T47D (cell line): ENCODE data around the gene NMNAT2.

Experiments used
- DNase-seq, 2 experiments: peaks; one replicate each; pipeline versions ENCODE4 v3.0.0 to v3.0.0-alpha.2; 2011 to 2012; ENCODE audit warnings: low read depth in 1 of 2, low spot score in 1 of 2
- JUND ChIP-seq: IDR thresholded peaks from 2 replicates; pipeline ENCODE4 v1.6.1; 2012; ENCODE audit warnings: low read depth
- in situ Hi-C: cut with HindIII; loops from 2 replicates; pipeline ENCODE4 v1.10.0; 2016; ENCODE audit warnings: low sequenced_read_pairs, low pct_unique_long_range_greater_than_20kb

Gene NMNAT2

DNA sequence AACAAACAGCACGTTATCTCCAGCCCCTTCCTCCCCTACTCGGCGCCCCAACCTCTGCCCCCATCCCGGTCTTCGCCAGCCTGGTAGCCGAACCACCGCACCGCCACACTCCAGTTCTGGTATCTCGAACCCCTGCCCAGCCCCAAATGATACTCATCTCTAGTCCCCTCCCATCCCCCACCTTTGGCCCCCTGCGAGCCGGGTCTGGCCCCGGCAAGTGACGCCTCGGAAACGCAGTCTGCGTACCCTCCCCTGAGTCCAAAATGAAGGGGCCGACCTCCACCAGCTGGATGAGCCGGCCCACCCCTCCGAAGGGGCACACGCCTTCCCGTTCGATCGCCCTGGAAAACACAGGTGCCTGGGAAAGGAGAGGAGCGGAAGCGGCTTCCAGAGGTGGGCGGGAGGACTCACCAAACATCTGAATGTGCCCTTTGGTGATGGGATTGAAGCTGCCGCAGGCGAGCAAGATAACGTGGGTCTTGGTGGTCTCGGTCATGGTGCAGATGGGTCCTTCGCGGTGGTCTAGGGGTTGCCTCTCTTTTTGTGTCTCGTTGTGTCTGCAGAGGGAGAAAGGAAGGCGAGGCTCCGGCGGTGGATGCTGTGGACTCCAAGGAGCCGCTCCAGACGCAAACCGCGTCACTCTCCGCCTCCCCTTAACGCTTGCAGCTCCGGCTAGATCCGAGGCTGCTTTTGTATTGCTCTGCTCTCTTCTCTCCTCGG lies at the start of gene NMNAT2:
Gene NMNAT2 (minus strand): TSS at position 609 of the 720 bp plus-strand sequence. CDS start 113 bp downstream, at position 496.
- DNase-seq = peak; percentile 49 to 55
- no peak for TF ChIP-seq JUND
- in situ Hi-C loops = no loop called here

DNA sequence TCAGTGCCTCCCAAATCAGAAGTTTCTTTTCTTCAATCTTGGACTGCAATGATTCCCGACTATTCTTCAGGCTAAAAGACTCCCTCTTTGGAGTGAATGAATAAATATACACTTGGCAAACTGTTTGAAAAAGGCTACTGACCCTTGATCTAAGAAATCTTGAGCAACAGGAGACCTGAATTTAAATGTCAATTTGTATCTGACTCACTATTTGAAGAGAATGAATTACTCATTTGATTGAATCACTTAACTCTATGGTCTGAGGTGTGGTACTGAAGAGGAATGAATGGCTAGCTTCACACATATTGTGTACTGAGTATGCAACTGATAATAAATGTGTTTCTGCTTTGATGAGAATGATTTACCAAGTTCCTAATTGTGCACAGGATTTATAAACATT lies 49.5 kb upstream of the NMNAT2 start:
- DNase-seq = no peak
- no peak for TF ChIP-seq JUND
- in situ Hi-C loops = no loop called here

DNA sequence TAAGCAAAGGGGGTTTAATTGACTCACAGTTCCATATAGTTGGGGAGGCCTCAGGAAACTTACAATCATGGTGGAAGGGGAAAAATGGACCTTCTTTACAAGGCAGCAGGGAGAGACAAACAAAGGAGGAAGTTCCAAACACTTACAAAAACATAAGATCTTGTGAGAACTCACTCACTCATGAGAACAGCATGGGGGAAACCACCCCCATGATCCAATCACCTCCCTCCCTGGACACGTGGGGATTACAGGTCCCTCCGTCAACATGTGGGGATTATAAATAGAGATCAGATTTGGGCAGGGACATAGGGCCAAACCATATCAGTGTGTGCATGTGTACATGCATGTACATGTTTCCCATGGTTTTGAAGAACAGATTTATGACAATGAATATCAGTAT lies 48.6 kb upstream of the NMNAT2 start:
- in situ Hi-C loops = no loop called here
- TF ChIP-seq JUND = no peak
- DNase-seq = no peak

DNA sequence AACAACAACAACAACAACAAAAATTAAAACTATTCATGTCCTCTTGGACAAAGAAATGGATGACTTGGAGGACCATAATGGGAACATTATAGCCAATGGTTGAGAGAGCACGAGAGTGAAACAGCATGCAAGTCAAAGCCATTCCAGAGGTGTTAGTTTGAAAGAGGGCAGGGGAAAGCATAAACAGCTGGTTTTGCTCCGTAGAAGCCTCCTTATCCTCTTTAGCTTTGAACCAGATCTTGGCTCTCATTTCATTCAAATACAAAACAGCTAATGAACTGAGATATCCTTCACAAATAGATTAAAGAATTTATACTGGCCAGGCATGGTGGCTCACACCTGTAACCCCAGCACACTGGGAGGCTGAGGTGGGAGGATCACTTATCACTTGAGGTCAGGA lies 45.4 kb upstream of the NMNAT2 start:
- no peak for DNase-seq
- in situ Hi-C loops = no loop called here
- TF ChIP-seq JUND = no peak

DNA sequence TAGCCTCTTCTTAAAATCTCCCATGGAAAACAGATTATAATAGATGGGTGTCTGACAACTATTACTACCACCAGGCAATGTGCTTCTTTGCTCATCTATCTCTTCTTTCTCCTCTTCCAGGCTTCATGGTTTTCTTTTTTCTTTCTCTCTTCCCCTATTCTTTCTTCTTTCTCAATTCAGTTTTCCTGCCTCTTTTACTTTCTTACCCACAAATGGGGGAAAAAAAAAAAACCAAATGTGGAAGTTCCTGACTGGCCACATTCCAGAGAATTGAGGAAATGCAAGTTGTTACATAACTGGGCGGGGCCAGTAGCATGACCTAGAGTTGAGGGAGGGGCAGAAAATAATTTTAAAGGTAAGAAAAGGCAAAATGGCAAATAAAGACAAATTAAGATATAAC lies 43.2 kb upstream of the NMNAT2 start:
- peak; percentile 47; the same call in 1 of the 2 replicates for TF ChIP-seq JUND
- in situ Hi-C loops = no loop called here
- peak in 1 of 2 experiments; percentile 93 for DNase-seq

DNA sequence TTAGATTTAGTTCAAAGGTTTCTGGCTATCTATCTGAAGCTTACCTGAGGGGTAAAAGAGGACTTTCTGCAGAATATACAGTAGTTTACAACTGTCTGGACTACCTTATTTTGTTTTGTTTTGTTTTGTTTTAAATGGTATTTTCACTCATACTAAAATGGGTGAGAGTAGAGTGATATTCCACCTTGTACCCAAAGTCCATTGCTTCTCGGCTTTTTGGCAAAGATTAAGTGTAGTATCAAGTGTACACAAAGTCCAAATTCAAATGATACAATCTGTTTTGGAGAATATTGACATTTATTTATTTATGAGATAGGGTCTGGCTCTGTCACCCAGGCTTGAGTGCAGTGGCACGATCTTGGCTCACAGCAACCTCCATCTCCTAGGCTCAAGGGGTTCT lies 42.4 kb upstream of the NMNAT2 start:
- no peak for DNase-seq
- no peak for TF ChIP-seq JUND
- in situ Hi-C loops = no loop called here

DNA sequence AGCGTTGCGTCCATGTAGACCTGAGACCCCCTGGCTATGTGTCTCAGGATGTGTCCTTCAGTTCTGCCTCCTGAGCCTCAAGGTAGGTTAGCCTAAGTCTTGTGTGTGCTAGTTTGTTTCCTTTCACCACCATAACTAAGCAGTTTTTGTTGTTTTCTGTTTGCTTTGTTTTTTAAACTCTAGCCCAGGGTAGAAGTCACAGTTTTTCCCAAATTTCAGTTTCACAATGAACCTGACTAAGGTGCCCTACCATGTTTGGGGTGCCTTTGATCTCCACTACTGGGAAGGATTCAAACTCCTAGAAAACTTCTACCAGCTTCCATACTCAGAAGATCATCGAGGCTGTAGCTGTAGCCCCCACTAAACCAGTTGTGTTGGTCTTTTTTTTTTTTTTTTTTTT lies 39.3 kb upstream of the NMNAT2 start:
- DNase-seq = no peak

DNA sequence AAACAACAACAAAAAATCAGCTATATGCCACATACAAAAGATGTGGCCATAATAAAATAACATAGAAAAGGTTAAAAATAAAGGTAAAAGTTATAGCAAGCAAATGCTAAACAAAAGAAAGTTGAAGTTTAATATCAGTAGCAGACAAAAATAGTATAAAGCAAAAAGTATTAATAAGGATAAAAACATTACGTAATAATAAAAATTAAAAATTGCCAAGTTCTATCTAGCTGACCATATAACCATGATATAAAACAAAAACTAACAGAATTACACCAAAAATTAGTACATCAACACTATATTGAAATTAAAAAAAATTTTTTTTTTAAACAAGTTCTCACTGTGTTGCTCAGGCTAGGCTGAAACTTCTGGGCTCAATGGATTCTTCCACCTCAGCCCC lies 38.6 kb upstream of the NMNAT2 start:
- in situ Hi-C loops = no loop called here
- DNase-seq = no peak
- TF ChIP-seq JUND = no peak

More for the DNA sequence above, 39.3 kb upstream of the NMNAT2 start:
- in situ Hi-C loops = no loop called here
- TF ChIP-seq JUND = no peak

DNA sequence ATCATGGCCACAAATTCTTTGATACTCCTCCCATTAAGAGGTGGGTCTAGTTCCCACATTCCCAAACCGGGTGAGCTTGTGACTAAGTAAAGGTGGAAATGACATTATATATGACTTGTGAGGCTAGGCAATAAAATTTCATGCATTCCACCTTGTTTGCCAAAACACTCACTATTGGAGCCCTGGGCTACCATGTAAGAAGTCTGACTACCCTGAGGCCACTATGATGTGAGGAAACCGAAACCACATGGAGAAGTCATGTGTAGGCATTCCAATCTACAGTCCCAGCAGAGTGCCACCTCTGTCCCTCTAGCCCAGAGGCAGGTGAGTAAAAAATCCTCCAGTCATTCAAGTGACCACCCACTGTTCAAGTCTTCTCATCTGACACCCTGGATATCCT lies 36.2 kb upstream of the NMNAT2 start:
- in situ Hi-C loops = no loop called here
- DNase-seq = peak; percentile 34 to 93
- no peak for TF ChIP-seq JUND

DNA sequence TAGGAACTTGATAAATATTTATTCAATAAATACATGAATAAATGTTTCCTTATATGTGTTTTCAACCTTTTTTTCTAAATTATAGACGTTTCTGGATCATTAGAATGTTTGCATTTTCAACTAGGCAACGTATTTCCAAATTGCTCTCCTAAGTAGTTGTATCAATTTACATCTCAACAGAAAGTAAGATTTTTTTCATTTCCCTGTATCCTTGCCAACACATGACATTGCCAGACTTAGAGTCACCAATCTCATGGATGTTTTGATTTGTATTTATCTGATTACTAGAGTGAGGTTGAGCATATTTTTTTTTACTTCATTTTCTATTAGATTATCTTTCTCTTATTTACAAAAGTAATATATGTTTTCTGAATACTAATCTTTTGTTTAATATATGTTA lies 31.9 kb upstream of the NMNAT2 start:
- no peak for TF ChIP-seq JUND
- in situ Hi-C loops = no loop called here
- no peak for DNase-seq

DNA sequence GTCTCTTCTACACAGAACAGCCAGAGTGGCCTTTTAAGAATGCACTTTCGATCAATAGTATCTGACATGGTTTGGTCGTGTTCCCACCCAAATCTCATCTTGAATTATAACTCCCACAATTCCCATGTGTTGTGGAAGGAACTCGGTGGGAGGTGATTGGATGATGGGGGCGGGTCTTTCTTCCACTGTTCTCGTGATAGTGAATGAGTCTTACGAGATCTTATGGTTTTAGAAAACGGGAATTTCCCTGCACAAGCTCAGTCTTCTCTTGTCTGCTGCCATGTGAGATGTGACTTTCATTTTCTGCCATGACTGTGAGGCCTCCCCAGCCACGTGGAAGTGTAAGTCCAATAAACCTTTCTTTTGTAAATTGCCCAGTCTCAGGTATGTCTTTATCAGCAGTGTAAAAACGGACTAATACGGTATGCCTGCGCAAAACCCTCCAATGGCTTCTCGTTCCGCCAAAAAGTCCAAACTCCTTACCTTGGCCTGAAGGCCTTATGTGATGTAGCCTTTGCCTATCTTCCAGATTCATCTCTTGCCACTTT lies 31.1 kb upstream of the NMNAT2 start:
- in situ Hi-C loops = no loop called here
- no peak for TF ChIP-seq JUND
- DNase-seq = no peak

DNA sequence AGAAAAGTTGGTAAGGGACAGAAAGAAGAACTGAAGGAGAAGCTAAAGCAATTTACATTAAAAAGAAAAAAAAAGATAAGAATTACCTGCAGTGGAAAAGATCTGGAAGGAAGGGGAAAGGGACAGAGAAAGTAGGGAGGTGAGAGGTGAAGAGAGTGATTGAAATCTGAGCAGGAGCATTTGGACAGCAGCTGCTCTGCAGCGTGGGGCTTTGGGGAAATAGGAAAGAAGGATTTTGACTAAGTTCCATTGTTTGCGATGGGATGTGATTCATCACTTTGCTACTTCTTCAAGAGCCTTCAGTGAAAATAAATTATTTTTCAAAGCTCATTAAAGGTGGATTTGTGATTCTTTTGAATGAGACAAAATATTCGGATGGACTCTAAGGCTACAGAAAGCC lies 26.1 kb upstream of the NMNAT2 start:
- TF ChIP-seq JUND = no peak
- in situ Hi-C loops = no loop called here
- DNase-seq = no peak

DNA sequence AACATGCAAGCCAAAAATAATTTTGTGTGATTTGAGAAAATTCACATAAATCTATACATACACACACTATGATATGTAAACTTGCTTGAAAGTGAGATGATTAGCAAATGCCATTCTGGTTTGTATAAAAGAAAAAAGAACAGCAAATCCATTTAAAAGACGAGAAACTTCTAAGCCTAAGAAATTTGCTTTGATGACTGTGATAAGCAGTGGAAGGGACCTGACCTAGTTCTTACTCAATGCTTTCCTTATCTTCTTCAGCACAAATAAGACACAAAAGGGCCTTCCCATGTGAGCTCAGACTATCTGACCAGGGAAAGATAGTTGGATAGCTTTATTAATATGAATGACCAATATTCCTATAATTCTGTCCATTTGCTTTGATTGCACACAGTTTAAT lies 25.3 kb upstream of the NMNAT2 start:
- TF ChIP-seq JUND = no peak
- DNase-seq = no peak
- in situ Hi-C loops = no loop called here

DNA sequence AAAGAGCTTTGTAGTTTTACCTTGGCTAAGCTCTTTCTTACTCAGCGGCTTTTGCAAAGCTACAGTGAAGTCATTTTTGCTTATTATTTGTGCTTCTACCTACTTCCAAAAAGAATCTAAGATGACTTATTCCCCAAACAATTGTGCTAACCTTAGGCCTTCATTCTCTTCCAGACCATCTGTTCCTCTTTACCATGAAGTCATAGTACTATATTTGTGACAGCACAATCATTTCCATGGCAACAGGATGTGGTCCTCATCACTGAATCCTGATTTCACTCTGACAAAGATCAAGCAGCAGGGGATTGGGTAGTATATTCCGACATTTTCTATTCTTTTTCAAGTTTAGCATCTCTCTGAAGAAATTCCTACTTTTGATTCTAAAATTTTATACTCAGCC lies 24.8 kb upstream of the NMNAT2 start:
- DNase-seq = no peak
- TF ChIP-seq JUND = no peak
- in situ Hi-C loops = no loop called here
